Measurements from ENCODE around the gene HERC6.
"Not testable (repeated sequence)": the region's sequence is repeated elsewhere in the genome, so short reads cannot be mapped to it uniquely, and the experiment has no call there.

The HERC6 gene

GRCh38 chr4:88390128-88390527 lies 11.5 kb downstream of the HERC6 start:
- DNase-seq (ENCODE audit: low read depth), result no peak

GRCh38 chr4:88391703-88392102 lies 13.1 kb downstream of the HERC6 start:
- no peak for DNase-seq (ENCODE audit: low read depth)

- no peak for DNase-seq (ENCODE audit: low read depth)
Measured at GRCh38 chr4:88396681-88397080, 18.0 kb downstream of the HERC6 start.

GRCh38 chr4:88398381-88398780 lies 19.7 kb downstream of the HERC6 start:
- DNase-seq (ENCODE audit: low read depth), result no peak

GRCh38 chr4:88409206-88409605 lies 30.6 kb downstream of the HERC6 start:
- no peak for DNase-seq (ENCODE audit: low read depth)

GRCh38 chr4:88409789-88410188 lies 31.1 kb downstream of the HERC6 start:
- no peak for DNase-seq (ENCODE audit: low read depth)

- no peak for DNase-seq (ENCODE audit: low read depth)
Measured at GRCh38 chr4:88411491-88412096, 32.9 kb downstream of the HERC6 start.

GRCh38 chr4:88413801-88414200 lies 35.1 kb downstream of the HERC6 start:
- no peak for DNase-seq (ENCODE audit: low read depth)

- DNase-seq (ENCODE audit: low read depth), result no peak
Measured at GRCh38 chr4:88414755-88415154, 36.1 kb downstream of the HERC6 start.

- no peak for DNase-seq (ENCODE audit: low read depth)
Measured at GRCh38 chr4:88415982-88416381, 37.3 kb downstream of the HERC6 start.

- DNase-seq (ENCODE audit: low read depth), result no peak
Measured at GRCh38 chr4:88418411-88418810, 39.8 kb downstream of the HERC6 start.

- no peak for DNase-seq (ENCODE audit: low read depth)
Measured at GRCh38 chr4:88419874-88420273, 41.2 kb downstream of the HERC6 start.

GRCh38 chr4:88420844-88421243 lies 42.2 kb downstream of the HERC6 start:
- no peak for DNase-seq (ENCODE audit: low read depth)

- no peak for DNase-seq (ENCODE audit: low read depth)
Measured at GRCh38 chr4:88422403-88422802, 43.8 kb downstream of the HERC6 start.

GRCh38 chr4:88429401-88429800 lies 50.7 kb downstream of the HERC6 start:
- no peak for DNase-seq (ENCODE audit: low read depth)

- no peak for DNase-seq (ENCODE audit: low read depth)
Measured at GRCh38 chr4:88435987-88436693, 57.5 kb downstream of the HERC6 start.

- DNase-seq (ENCODE audit: low read depth), result not testable (repeated sequence)
Measured at GRCh38 chr4:88437873-88438272, 59.2 kb downstream of the HERC6 start.

GRCh38 chr4:88439161-88439760 lies 60.6 kb downstream of the HERC6 start:
- no peak for DNase-seq (ENCODE audit: low read depth)

GRCh38 chr4:88440146-88440545 lies 61.5 kb downstream of the HERC6 start:
- no peak for DNase-seq (ENCODE audit: low read depth)

- no peak for DNase-seq (ENCODE audit: low read depth)
Measured at GRCh38 chr4:88441696-88442095, 63.0 kb downstream of the HERC6 start.

GRCh38 chr4:88442689-88443191 lies 64.1 kb downstream of the HERC6 start:
- no peak for DNase-seq (ENCODE audit: low read depth)

GRCh38 chr4:88443486-88443885 lies 64.8 kb downstream of the HERC6 start:
- no peak for DNase-seq (ENCODE audit: low read depth)

GRCh38 chr4:88445252-88445651 lies 66.6 kb downstream of the HERC6 start:
- DNase-seq (ENCODE audit: low read depth), result no peak

All from stimulated activated CD8-positive, alpha-beta memory T cell treated with anti-CD3 and anti-CD28 coated beads, Interleukin-15, amount 100 ng/mL, for 24 hours (primary cell).